CD14-positive monocyte (primary cell): Measurements from ENCODE around the gene CD40LG. TPM values are rescaled to one million over a fixed set of nuclear protein-coding genes. Genes with fewer than 3 reads are reported as not detected.

Experiments used
- DNase-seq, 3 donors: peaks; one replicate each; pipeline ENCODE4 v3.0.0-alpha.2; 2011 to 2022
- H2AFZ ChIP-seq: 2 replicates; pipeline ENCODE4 v1.6.0; 2012; ENCODE audit warnings: mild to moderate bottlenecking, low read depth, low read length, inconsistent platforms; ENCODE audit not compliant: insufficient read depth, poor library complexity, severe bottlenecking
- H3K27ac ChIP-seq, 2 donors: 1 replicate in 1 of 2; 2 replicates in 1 of 2; pipeline ENCODE4 v1.5.1; 2012 to 2013; ENCODE audit warnings: low read length in 2 of 2, control low read depth in 1 of 2, inconsistent platforms in 1 of 2, low read depth in 1 of 2, mild to moderate bottlenecking in 1 of 2
- H3K27me3 ChIP-seq, 2 donors: one replicate each; pipeline versions ENCODE4 v1.6.0 to v1.6.1; 2011 to 2013; ENCODE audit warnings: low read length in 2 of 2; ENCODE audit not compliant: control insufficient read depth in 2 of 2, insufficient read depth in 2 of 2
- H3K36me3 ChIP-seq, 2 donors: replicated peaks in 1 of 2; 1 replicate in 1 of 2; 2 replicates in 1 of 2; pipeline versions ENCODE4 v1.5.1 to v1.6.1; 2012 to 2013; ENCODE audit warnings: low read length in 2 of 2, control low read depth in 1 of 2, inconsistent platforms in 1 of 2, mild to moderate bottlenecking in 1 of 2; ENCODE audit not compliant: insufficient read depth in 2 of 2, control insufficient read depth in 1 of 2
- H3K4me1 ChIP-seq, 2 donors: 1 replicate in 1 of 2; 2 replicates in 1 of 2; pipeline versions ENCODE4 v1.5.1 to v1.6.1; 2012 to 2013; ENCODE audit warnings: low read length in 2 of 2, control low read depth in 1 of 2, inconsistent platforms in 1 of 2, mild to moderate bottlenecking in 1 of 2, moderate library complexity in 1 of 2; ENCODE audit not compliant: insufficient read depth in 2 of 2, control insufficient read depth in 1 of 2
- H3K4me2 ChIP-seq: replicated peaks from 2 replicates; pipeline ENCODE3; 2012; ENCODE audit warnings: low read length, moderate library complexity, mild to moderate bottlenecking; ENCODE audit not compliant: poor library complexity, severe bottlenecking; ENCODE audit errors: extremely low read depth
- H3K4me3 ChIP-seq, 3 experiments: fragments of 200-600 bp in 1 of 3; sonication (generic) in 1 of 3; replicated peaks in 1 of 3; 1 replicate in 2 of 3; 2 replicates in 1 of 3; pipeline ENCODE4 v1.5.1; 2011 to 2013; ENCODE audit warnings: low read length in 3 of 3, mild to moderate bottlenecking in 3 of 3, control low read depth in 2 of 3, low read depth in 2 of 3, inconsistent platforms in 1 of 3, moderate library complexity in 1 of 3
- H3K79me2 ChIP-seq: 2 replicates; pipeline ENCODE4 v1.6.0; 2012; ENCODE audit warnings: mild to moderate bottlenecking, control low read depth, inconsistent platforms, low read length, moderate library complexity; ENCODE audit not compliant: insufficient read depth
- H3K9ac ChIP-seq: 2 replicates; pipeline ENCODE4 v1.6.0; 2017; ENCODE audit warnings: low read length, mild to moderate bottlenecking; ENCODE audit not compliant: insufficient read depth, poor library complexity, severe bottlenecking
- H3K9me3 ChIP-seq, 2 donors: replicated peaks in 1 of 2; 1 replicate in 1 of 2; 2 replicates in 1 of 2; pipeline versions ENCODE4 v1.5.1 to v1.6.1; 2012 to 2013; ENCODE audit warnings: low read length in 2 of 2, control low read depth in 1 of 2; ENCODE audit not compliant: control insufficient read depth in 1 of 2, insufficient read depth in 1 of 2
- H4K20me1 ChIP-seq: 2 replicates; pipeline ENCODE4 v1.6.0; 2012; ENCODE audit warnings: mild to moderate bottlenecking, low read length, control low read depth, moderate library complexity; ENCODE audit not compliant: insufficient read depth
- H3K27ac Mint-ChIP-seq, 7 donors: one replicate each; pipeline ENCODE4 v1.8.0; 2020; ENCODE audit warnings: mild to moderate bottlenecking in 7 of 7, mixed read lengths in 7 of 7, moderate library complexity in 6 of 7, inconsistent platforms in 2 of 7
- H3K27me3 Mint-ChIP-seq, 3 donors: one replicate each; pipeline ENCODE4 v1.8.0; 2021 to 2022; ENCODE audit warnings: low read depth in 3 of 3, mild to moderate bottlenecking in 3 of 3, mixed read lengths in 3 of 3, moderate library complexity in 3 of 3, inconsistent platforms in 1 of 3
- H3K36me3 Mint-ChIP-seq, 2 donors: one replicate each; pipeline ENCODE4 v1.8.0; 2020; ENCODE audit warnings: mixed read lengths in 2 of 2, inconsistent platforms in 1 of 2, mild to moderate bottlenecking in 1 of 2
- H3K4me1 Mint-ChIP-seq: one replicate; pipeline ENCODE4 v1.8.0; 2020; ENCODE audit warnings: mild to moderate bottlenecking, mixed read lengths
- H3K4me3 Mint-ChIP-seq, 2 donors: one replicate each; pipeline ENCODE4 v1.8.0; 2020; ENCODE audit warnings: mild to moderate bottlenecking in 2 of 2, mixed read lengths in 2 of 2, moderate library complexity in 1 of 2
- H3K9me3 Mint-ChIP-seq, 7 donors: one replicate each; pipeline ENCODE4 v1.8.0; 2020 to 2022; ENCODE audit warnings: mixed read lengths in 7 of 7, mild to moderate bottlenecking in 6 of 7, moderate library complexity in 6 of 7, inconsistent platforms in 2 of 7
- CTCF ChIP-seq: fragments of 200-600 bp; IDR thresholded peaks from one replicate; pipeline ENCODE4 v1.8.0; 2022; ENCODE audit warnings: antibody characterized with exemption, mild to moderate bottlenecking
- whole genome bisulfite sequencing: methylation state at CpG from one replicate; pipeline ENCODE4 v1.1.5; 2013; ENCODE audit warnings: missing lambda C conversion rate; ENCODE audit not compliant: insufficient coverage; 5-methylcytosine and 5-hydroxymethylcytosine counted together
- intact Hi-C, 2 donors: fragments of 100-400 bp; cut with micrococcal nuclease; formaldehyde crosslinking; loops; one replicate each; pipeline versions ENCODE4 v1.15.0 to v1.15.1; 2023
- polyA plus RNA-seq, 3 donors: library from polyadenylated mRNA; depleted of rRNA in 1 of 3; unstranded in 2 of 3; stranded (reverse) in 1 of 3; fragments of 300-500 nt in 2 of 3; fragments of >200 nt in 1 of 3; fragmentation: Illumina TruSeq in 2 of 3; gene quantifications; 1 replicate in 2 of 3; 2 replicates in 1 of 3; pipeline ENCODE4 v1.2.3, GENCODE V29; 2012 to 2021

CD40LG gene
- polyA plus RNA-seq, 3 donors: 0.09 TPM; not detected in 2

- no peaks in the 10 kb centered on the region for H3K4me1 ChIP-seq
- H3K4me3 ChIP-seq: no peak overlapping the region
- no peaks in the 10 kb centered on the region for H3K36me3 Mint-ChIP-seq
- no peak for TF ChIP-seq CTCF
- H3K9ac ChIP-seq: no peak overlapping the region
- H4K20me1 ChIP-seq: no peaks in the 10 kb centered on the region
- peaks cover 0 to 3% (median 1%) of the 10 kb centered on the region in 7 donors for H3K9me3 Mint-ChIP-seq
- H3K4me1 Mint-ChIP-seq: no peaks in the 10 kb centered on the region
- peaks cover 0 to 1% (median 0%) of the 10 kb centered on the region in 3 donors for H3K27me3 Mint-ChIP-seq
- no peak for DNase-seq
- no peak overlapping the region for H3K27ac Mint-ChIP-seq
- H2AFZ ChIP-seq: no peak overlapping the region
- H3K36me3 ChIP-seq: no peaks in the 10 kb centered on the region
- intact Hi-C loops: no loop called here
- H3K4me3 Mint-ChIP-seq: no peak overlapping the region
- no peaks in the 10 kb centered on the region for H3K79me2 ChIP-seq
- no peak overlapping the region for H3K4me2 ChIP-seq
- no peak overlapping the region for H3K27ac ChIP-seq
- H3K27me3 ChIP-seq: peaks cover 0 to 3% of the 10 kb centered on the region in 2 donors
- no CpG with 5 or more reads among the region's 4 CpGs for WGBS
- H3K9me3 ChIP-seq: no peaks in the 10 kb centered on the region
Measured at GRCh38 chrX:136622568-136622967, 25.4 kb upstream of the CD40LG start.

GRCh38 chrX:136623396-136623795, 24.6 kb upstream of the CD40LG start:
- Mint-ChIP-seq H3K9me3 (peaks cover 0 to 3% (median 1%) of the 10 kb centered on the region in 7 donors), H3K4me1 (no peaks in the 10 kb centered on the region), H3K27me3 (peaks cover 0 to 1% (median 0%) of the 10 kb centered on the region in 3 donors), H3K27ac (no peak overlapping the region), H3K4me3 (no peak overlapping the region), H3K36me3 (no peaks in the 10 kb centered on the region)
- Histone ChIP-seq H3K4me3 (no peak overlapping the region), H3K4me2 (no peak overlapping the region), H3K27me3 (peaks cover 0 to 3% of the 10 kb centered on the region in 2 donors), H3K79me2 (no peaks in the 10 kb centered on the region), H2AFZ (no peak overlapping the region), H4K20me1 (no peaks in the 10 kb centered on the region), H3K27ac (no peak overlapping the region), H3K36me3 (no peaks in the 10 kb centered on the region), H3K4me1 (no peaks in the 10 kb centered on the region), H3K9ac (no peak overlapping the region), H3K9me3 (no peaks in the 10 kb centered on the region)
- intact Hi-C loops: no loop called here
- WGBS: no CpG with 5 or more reads among the region's 1 CpG
- DNase-seq: no peak
- no peak for TF ChIP-seq CTCF
